Neural crest cell (in vitro differentiated cells): Measurements from ENCODE around the gene GPI. TPM values are rescaled to one million over a fixed set of nuclear protein-coding genes. Genes with fewer than 3 reads are reported as not detected.
A peak's percentile ranks its signal among the peaks of the same experiment; 100 is the strongest.

Experiments
- DNase-seq: peaks from one replicate; pipeline ENCODE4 v3.0.0; 2021; ENCODE audit warnings: low read depth, mixed read lengths, low spot score
- H3K27ac Mint-ChIP-seq: one replicate; pipeline ENCODE4 v1.8.0; 2021; ENCODE audit warnings: mild to moderate bottlenecking, mixed read lengths; ENCODE audit not compliant: unreplicated experiment
- H3K27me3 Mint-ChIP-seq: 2 replicates; pipeline ENCODE4 v1.8.0; 2021; ENCODE audit warnings: low read depth, mild to moderate bottlenecking, mixed read lengths
- H3K36me3 Mint-ChIP-seq: 2 replicates; pipeline ENCODE4 v1.8.0; 2021; ENCODE audit warnings: low read depth, mild to moderate bottlenecking, mixed read lengths
- H3K4me1 Mint-ChIP-seq: 2 replicates; pipeline ENCODE4 v1.8.0; 2021; ENCODE audit warnings: mixed read lengths
- H3K4me3 Mint-ChIP-seq: one replicate; pipeline ENCODE4 v1.8.0; 2021; ENCODE audit warnings: mild to moderate bottlenecking, mixed read lengths
- H3K9me3 Mint-ChIP-seq: 2 replicates; pipeline ENCODE4 v1.8.0; 2021; ENCODE audit warnings: mixed read lengths
- total RNA-seq: library from RNA; stranded (reverse); gene quantifications from 2 replicates; pipeline ENCODE4 v1.2.1, GENCODE V29; 2021
- TF ChIP-seq, protein P1 (sequence below): fragments of 200-600 bp; sonication (generic); conservative IDR thresholded peaks from 2 replicates; pipeline ENCODE4 v1.5.0; 2021; ENCODE audit warnings: antibody characterized with exemption, mild to moderate bottlenecking

Gene GPI
- total RNA-seq, 1 donor from 2014 or later = 227 TPM

- Mint-ChIP-seq H3K27me3 (peaks cover 7% of the 10 kb centered on the region), H3K9me3 (no peaks in the 10 kb centered on the region), H3K4me1 (peaks cover 40% of the 10 kb centered on the region), H3K36me3 (peaks cover 2% of the 10 kb centered on the region), H3K4me3 (peak overlapping the region; percentile 94), H3K27ac (no peak overlapping the region)
- DNase-seq = no peak
- TF ChIP-seq, protein P1, sequence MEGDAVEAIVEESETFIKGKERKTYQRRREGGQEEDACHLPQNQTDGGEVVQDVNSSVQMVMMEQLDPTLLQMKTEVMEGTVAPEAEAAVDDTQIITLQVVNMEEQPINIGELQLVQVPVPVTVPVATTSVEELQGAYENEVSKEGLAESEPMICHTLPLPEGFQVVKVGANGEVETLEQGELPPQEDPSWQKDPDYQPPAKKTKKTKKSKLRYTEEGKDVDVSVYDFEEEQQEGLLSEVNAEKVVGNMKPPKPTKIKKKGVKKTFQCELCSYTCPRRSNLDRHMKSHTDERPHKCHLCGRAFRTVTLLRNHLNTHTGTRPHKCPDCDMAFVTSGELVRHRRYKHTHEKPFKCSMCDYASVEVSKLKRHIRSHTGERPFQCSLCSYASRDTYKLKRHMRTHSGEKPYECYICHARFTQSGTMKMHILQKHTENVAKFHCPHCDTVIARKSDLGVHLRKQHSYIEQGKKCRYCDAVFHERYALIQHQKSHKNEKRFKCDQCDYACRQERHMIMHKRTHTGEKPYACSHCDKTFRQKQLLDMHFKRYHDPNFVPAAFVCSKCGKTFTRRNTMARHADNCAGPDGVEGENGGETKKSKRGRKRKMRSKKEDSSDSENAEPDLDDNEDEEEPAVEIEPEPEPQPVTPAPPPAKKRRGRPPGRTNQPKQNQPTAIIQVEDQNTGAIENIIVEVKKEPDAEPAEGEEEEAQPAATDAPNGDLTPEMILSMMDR = no peak
Observed at GRCh38 chr19:34363930-34364329, 1.1 kb upstream of the GPI start.

GRCh38 chr19:34364462-34364829, 550 bp upstream of the GPI start:
- Mint-ChIP-seq H3K4me1 (peaks cover 35% of the 10 kb centered on the region), H3K36me3 (peaks cover 2% of the 10 kb centered on the region), H3K4me3 (peak overlapping the region; percentile 94), H3K27me3 (peaks cover 6% of the 10 kb centered on the region), H3K27ac (peak overlapping the region; percentile 3), H3K9me3 (no peaks in the 10 kb centered on the region)
- TF ChIP-seq, protein P1 = no peak
- no peak for DNase-seq

GRCh38 chr19:34365463-34366401, 736 bp downstream of the GPI start:
- Mint-ChIP-seq H3K4me3 (peak overlapping the region; percentile 98), H3K4me1 (peaks cover 24% of the 10 kb centered on the region), H3K27me3 (peaks cover 4% of the 10 kb centered on the region), H3K36me3 (peaks cover 2% of the 10 kb centered on the region), H3K27ac (peak overlapping the region; percentile 91), H3K9me3 (no peaks in the 10 kb centered on the region)
- TF ChIP-seq, protein P1 = no peak
- DNase-seq = peak; percentile 9

- no peak overlapping the region for H3K27ac Mint-ChIP-seq
- DNase-seq = no peak
- H3K27me3 Mint-ChIP-seq = peaks cover 4% of the 10 kb centered on the region
- peaks cover 2% of the 10 kb centered on the region for H3K36me3 Mint-ChIP-seq
- TF ChIP-seq, protein P1 = no peak
- peak overlapping the region; percentile 98 for H3K4me3 Mint-ChIP-seq
- H3K4me1 Mint-ChIP-seq = peaks cover 24% of the 10 kb centered on the region
- H3K9me3 Mint-ChIP-seq = no peaks in the 10 kb centered on the region
Observed at GRCh38 chr19:34366738-34367623, 2.0 kb downstream of the GPI start.

- DNase-seq = no peak
- Mint-ChIP-seq H3K27me3 (peaks cover 4% of the 10 kb centered on the region), H3K4me3 (no peak overlapping the region), H3K4me1 (peaks cover 24% of the 10 kb centered on the region), H3K36me3 (peaks cover 2% of the 10 kb centered on the region), H3K27ac (no peak overlapping the region), H3K9me3 (no peaks in the 10 kb centered on the region)
- TF ChIP-seq, protein P1 = no peak
Observed at GRCh38 chr19:34367624-34367957, 2.6 kb downstream of the GPI start.
